Medulla oblongata (tissue), 1 donor: ENCODE results near the gene KRTAP12-1.

ENCODE experiments used
- DNase-seq: peaks from one replicate; pipeline ENCODE4 v3.0.0-alpha.2; 2015; ENCODE audit errors: extremely low spot score

The KRTAP12-1 gene

DNA sequence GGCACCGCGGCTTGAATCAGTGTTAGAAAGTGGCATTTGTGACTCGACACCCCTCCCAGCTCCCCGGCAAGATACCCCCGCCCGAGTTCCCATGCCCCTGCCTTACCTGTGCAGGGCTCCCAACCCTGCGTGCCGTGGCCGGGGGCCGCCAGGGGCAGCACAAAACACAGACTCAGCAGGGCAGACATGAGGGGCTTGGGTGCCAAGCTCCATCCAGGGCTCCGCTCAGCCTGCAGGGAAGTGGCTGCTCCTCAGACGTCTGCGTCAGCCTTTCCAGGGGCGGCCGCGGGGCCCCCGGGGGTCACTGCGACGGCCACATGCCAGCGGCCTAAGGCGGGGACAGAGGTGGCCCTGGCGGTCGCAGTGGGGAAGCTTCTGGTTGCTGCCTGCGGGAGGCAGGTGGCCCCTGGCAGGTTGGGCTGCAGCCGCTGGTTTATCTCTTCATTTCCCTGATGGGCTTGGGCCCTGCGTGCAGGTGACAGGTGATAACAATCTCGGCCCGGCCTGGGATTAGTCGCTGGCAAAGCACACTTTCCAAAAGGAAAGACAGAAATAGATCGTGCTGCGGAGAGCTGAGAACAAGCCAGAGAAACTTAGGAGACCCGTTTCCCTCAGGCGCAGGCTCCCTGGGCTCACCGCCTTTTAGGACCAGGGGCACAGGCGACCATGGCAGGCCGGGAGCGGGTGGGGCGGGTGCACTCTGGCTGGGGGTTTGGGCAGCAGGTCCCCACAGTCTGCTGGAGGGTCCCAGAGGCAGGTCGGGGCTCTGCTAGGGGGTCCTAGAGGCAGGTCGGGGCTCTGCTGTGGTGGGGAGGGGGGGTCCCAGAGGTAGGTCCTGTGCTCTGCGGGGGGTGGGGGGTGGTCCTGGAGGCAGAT, 29.6 kb upstream of the KRTAP12-1 start, which contains the start of gene TSPEAR:
TSS of gene TSPEAR (minus strand) at position 246 of the 876 bp plus-strand sequence. CDS start at position 188, 58 bp downstream.
- no peak for DNase-seq

DNA sequence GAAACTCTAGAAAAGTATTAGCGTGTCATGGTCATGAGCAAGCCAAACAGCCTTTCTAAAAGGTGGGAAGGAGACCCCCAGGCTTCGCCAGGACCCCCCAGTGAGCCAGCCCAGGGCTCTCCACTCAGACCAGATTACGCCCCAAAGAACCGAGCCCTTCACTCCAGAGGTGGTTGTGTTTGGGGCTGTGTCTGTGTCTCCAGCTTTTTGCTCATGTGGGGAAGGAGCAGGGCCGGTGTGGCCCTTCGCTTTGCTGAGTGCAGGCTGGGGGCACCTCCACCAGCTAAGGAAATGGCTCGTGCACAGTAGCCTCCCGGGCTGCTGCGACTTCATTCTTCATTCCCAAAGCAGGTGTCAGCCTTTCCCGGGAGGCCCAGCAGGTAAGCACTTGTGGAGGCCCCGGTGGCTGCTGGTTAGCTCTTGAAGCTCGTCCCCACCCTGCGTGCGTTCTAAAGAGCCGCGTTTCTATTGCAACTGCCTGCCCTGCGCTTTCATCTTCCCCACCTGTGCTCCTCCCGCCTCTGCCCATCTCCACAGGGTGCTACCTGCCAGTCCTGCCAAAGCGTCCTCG, 28.9 kb upstream of the KRTAP12-1 start:
- no peak for DNase-seq

GRCh38 chr21:44710294-44710665, 28.3 kb upstream of the KRTAP12-1 start:
- DNase-seq, result no peak

- no peak for DNase-seq
Observed at GRCh38 chr21:44709426-44710293, 27.7 kb upstream of the KRTAP12-1 start.

GRCh38 chr21:44708866-44709425, 27.0 kb upstream of the KRTAP12-1 start:
- no peak for DNase-seq

DNA sequence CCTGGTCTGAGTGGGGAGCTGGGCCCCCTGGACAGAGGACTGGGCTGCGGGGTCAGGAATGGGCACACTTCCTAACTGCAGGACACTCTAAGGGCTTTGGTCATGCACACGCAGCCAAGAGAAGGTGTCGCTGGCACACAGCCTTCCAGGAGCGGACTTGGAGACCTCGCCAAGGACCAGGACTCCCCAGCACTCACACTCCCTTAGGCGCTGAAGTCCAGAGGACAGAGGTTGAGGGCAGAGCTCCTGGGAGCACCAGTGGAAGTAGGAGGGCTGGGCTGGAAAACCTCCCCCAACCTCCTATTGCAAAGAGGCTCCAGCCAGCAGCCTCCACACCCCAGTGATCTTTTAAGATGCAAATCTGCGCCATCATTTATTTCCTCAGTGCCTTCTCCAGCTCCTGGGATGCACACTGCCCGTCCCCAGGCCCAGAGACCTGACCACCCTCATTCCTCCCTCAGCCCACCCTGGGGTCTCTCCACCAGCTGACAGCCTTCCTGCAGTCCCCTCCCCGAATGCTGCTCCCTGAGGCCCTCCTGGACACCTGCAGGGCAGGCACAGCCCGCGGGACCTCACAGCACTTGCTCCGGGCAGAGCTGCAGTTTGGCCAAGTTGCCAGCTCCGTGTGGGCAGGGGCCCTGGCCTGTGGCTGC, 26.4 kb upstream of the KRTAP12-1 start:
- no peak for DNase-seq

GRCh38 chr21:44706706-44707581, 25.0 kb upstream of the KRTAP12-1 start:
- DNase-seq, result no peak

GRCh38 chr21:44706026-44706705, 24.2 kb upstream of the KRTAP12-1 start:
- no peak for DNase-seq

DNA sequence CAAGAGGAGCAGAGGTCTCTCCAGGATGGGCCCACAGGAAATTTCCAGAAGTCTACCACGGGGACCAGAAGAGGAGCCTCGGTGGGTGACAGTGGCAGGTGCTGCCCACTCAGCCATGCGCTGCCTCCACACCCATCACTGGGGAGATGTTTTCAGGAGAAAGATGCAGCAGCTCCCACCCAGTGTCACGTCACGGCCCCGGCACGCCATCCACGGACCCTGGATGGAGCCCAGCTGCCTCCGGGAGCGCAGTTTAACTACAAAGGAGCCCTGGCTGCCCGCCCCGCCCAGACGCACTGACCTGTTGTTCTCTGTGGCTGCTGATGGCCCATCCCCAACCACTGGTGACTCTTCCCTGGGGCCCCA, 22.7 kb upstream of the KRTAP12-1 start:
- no peak for DNase-seq

- DNase-seq, result no peak
Observed at GRCh38 chr21:44703731-44704635, 22.0 kb upstream of the KRTAP12-1 start.

GRCh38 chr21:44702973-44703730, 21.2 kb upstream of the KRTAP12-1 start:
- no peak for DNase-seq

DNA sequence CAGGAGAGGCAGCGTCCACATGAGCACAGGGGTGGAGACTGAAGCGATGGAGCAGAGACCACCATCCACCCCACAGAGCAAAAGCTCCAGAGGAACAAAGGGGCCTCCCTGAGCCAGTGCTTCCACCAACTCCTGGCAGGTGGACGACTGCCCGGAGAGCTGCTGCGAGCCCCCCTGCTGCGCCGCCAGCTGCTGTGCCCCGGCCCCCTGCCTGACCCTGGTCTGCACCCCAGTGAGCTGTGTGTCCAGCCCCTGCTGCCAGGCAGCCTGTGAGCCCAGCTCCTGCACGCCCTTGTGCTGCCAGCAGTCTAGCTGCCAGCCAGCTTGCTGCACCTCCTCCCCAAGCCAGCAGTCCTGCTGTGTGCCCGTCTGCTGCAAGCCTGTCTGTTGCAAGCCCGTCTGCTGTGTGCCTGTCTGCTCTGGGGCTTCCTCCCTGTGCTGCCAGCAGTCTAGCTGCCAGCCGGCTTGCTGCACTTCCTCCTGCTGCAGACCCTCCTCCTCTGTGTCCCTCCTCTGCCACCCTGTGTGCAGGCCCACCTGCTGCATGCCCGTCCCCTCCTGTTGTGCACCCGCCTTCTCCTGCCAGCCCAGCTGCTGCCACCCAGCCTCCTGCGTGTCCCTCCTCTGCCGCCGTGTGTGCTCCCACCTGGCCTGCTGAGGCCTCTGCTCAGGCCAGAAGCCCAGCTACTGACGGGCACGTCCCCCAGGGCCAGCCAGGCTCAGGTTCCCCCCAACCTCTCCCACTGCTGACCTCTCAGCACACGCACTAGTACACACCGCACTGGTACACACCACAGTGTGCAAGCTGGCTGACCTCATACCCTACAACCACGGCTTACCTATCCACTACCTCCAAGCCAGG, 20.4 kb upstream of the KRTAP12-1 start:
- DNase-seq, result no peak

- DNase-seq, result no peak
Observed at GRCh38 chr21:44701541-44701940, 19.6 kb upstream of the KRTAP12-1 start.

GRCh38 chr21:44701023-44701400, 19.0 kb upstream of the KRTAP12-1 start:
- no peak for DNase-seq

DNA sequence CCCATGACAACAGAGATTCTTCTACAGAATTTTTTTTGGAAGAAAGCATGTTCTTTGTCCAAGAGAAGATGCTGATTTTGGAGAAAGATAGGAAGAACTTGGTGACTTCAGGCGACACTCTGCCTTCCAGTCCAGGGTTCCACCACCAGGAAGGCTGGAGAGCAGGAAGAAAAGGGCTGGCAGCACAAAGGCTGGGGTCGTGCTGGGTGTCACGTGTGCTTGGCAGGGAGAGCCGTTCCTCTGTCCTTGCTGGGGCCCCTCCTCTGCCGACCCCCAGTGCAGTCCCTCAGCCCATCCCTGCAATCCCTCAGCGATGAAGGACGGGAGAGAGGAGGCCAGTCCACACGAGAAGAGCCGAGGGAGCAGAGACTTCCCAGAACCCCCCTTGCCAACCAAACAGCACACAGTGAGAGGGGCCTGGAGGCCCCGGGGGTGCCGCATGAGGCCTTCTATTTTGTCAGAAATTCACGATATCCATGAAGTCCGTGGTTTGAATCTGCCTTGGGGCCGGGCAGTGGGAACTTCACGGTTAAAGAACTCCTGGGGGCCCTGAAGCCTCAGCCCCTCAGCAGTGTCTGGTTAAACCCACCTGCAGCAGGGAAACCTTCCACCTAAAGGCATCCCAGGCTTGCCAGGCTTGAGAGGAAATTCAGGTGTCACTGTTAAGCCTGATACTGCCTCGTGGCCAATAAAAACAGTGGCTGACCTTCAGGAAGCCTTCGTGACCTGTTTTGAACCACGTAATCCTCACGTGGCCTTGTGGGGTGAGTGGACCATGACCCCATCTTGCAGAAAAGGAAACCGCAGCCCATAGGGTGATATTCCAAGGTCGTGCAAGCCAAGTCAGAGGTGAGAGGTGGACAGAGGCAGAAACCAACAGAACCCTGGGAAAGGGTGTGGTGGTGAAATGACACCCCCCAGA, 18.4 kb upstream of the KRTAP12-1 start:
- no peak for DNase-seq

DNA sequence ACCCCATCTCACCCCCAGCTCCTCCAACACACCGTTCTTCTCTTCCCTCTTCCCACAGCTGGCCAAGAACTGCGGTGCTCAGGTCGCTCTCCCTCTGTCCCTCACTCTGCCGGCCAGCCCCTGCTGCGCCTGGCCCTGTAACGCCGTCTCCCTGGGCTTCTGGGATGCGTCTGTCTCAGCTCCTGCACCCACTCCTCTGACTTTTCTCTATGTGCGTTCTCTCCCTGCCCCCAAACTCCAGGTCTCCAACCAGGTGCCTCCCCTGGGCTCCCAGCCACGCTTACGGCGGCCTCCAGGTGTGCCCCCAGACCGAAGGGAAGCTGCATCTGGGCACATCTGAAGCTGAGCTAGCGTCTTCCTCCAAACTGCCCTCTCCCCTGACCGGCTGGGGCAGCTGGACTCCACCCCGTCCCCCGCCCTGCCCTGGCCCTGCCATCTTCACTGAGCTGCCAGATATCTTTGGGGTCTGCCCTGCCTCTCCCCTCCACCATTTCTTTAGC, 17.6 kb upstream of the KRTAP12-1 start:
- DNase-seq, result no peak
